T-helper 1 cell treated with Interleukin-12 subunit alpha and Interleukin-12 subunit beta and Interleukin-4 antibody, amounts not matched to agents 30 μg/mL and 1 μg/mL, for 36 hours (primary cell): ENCODE measurements around the gene TENM4.
"Not testable (repeated sequence)": the region's sequence is repeated elsewhere in the genome, so short reads cannot be mapped to it uniquely, and the experiment has no call there.

Source experiments
- H3K27ac Mint-ChIP-seq: one replicate; pipeline ENCODE4 v1.8.0; 2021; ENCODE audit warnings: mild to moderate bottlenecking, mixed read lengths
- H3K27me3 Mint-ChIP-seq: one replicate; pipeline ENCODE4 v1.8.0; 2021; ENCODE audit warnings: low read depth, mixed read lengths
- H3K36me3 Mint-ChIP-seq: one replicate; pipeline ENCODE4 v1.8.0; 2021; ENCODE audit warnings: low read depth, mixed read lengths
- H3K4me1 Mint-ChIP-seq: one replicate; pipeline ENCODE4 v1.8.0; 2021; ENCODE audit warnings: low read depth, mixed read lengths
- H3K4me3 Mint-ChIP-seq: one replicate; pipeline ENCODE4 v1.8.0; 2021; ENCODE audit warnings: mild to moderate bottlenecking, moderate library complexity, mixed read lengths
- H3K9me3 Mint-ChIP-seq: one replicate; pipeline ENCODE4 v1.8.0; 2021; ENCODE audit warnings: mixed read lengths

The TENM4 gene

GRCh38 chr11:78633516-78634310, 807.1 kb downstream of the TENM4 start:
- Mint-ChIP-seq H3K27me3 (no peaks in the 10 kb centered on the region), H3K4me3 (no peak overlapping the region), H3K36me3 (peaks cover 2% of the 10 kb centered on the region), H3K4me1 (peaks cover 8% of the 10 kb centered on the region), H3K27ac (no peak overlapping the region), H3K9me3 (peaks cover 42% of the 10 kb centered on the region)

- H3K4me3 Mint-ChIP-seq: no peak overlapping the region
- H3K9me3 Mint-ChIP-seq: peaks cover 41% of the 10 kb centered on the region
- peaks cover 3% of the 10 kb centered on the region for H3K4me1 Mint-ChIP-seq
- peaks cover 2% of the 10 kb centered on the region for H3K36me3 Mint-ChIP-seq
- H3K27me3 Mint-ChIP-seq: no peaks in the 10 kb centered on the region
- H3K27ac Mint-ChIP-seq: no peak overlapping the region
Measured at GRCh38 chr11:78630561-78631303, 810.1 kb downstream of the TENM4 start.

- H3K4me3 Mint-ChIP-seq: no peak overlapping the region
- peaks cover 1% of the 10 kb centered on the region for H3K36me3 Mint-ChIP-seq
- H3K27me3 Mint-ChIP-seq: peaks cover 3% of the 10 kb centered on the region
- peaks cover 40% of the 10 kb centered on the region for H3K9me3 Mint-ChIP-seq
- peaks cover 2% of the 10 kb centered on the region for H3K4me1 Mint-ChIP-seq
- no peak overlapping the region for H3K27ac Mint-ChIP-seq
Measured at GRCh38 chr11:78630155-78630554, 810.7 kb downstream of the TENM4 start.

- H3K4me1 Mint-ChIP-seq: no peaks in the 10 kb centered on the region
- no peak overlapping the region for H3K27ac Mint-ChIP-seq
- H3K36me3 Mint-ChIP-seq: no peaks in the 10 kb centered on the region
- H3K4me3 Mint-ChIP-seq: no peak overlapping the region
- peaks cover 7% of the 10 kb centered on the region for H3K27me3 Mint-ChIP-seq
- H3K9me3 Mint-ChIP-seq: peaks cover 9% of the 10 kb centered on the region
Measured at GRCh38 chr11:78622666-78623065, 818.2 kb downstream of the TENM4 start.

- no peak overlapping the region for H3K4me3 Mint-ChIP-seq
- peaks cover 9% of the 10 kb centered on the region for H3K9me3 Mint-ChIP-seq
- no peaks in the 10 kb centered on the region for H3K36me3 Mint-ChIP-seq
- H3K27me3 Mint-ChIP-seq: peaks cover 7% of the 10 kb centered on the region
- no peaks in the 10 kb centered on the region for H3K4me1 Mint-ChIP-seq
- no peak overlapping the region for H3K27ac Mint-ChIP-seq
Measured at GRCh38 chr11:78620159-78620558, 820.7 kb downstream of the TENM4 start.

- Mint-ChIP-seq H3K27ac (no peak overlapping the region), H3K36me3 (no peaks in the 10 kb centered on the region), H3K4me1 (no peaks in the 10 kb centered on the region), H3K4me3 (no peak overlapping the region), H3K27me3 (peaks cover 2% of the 10 kb centered on the region), H3K9me3 (peaks cover 9% of the 10 kb centered on the region)
Measured at GRCh38 chr11:78615724-78616123, 825.1 kb downstream of the TENM4 start.

GRCh38 chr11:78613378-78613813, 827.4 kb downstream of the TENM4 start:
- H3K4me1 Mint-ChIP-seq: no peaks in the 10 kb centered on the region
- no peak overlapping the region for H3K4me3 Mint-ChIP-seq

GRCh38 chr11:78612721-78613377, 828.0 kb downstream of the TENM4 start:
- Mint-ChIP-seq H3K4me1 (no peaks in the 10 kb centered on the region), H3K36me3 (no peaks in the 10 kb centered on the region), H3K27ac (no peak overlapping the region), H3K27me3 (peaks cover 9% of the 10 kb centered on the region), H3K4me3 (no peak overlapping the region), H3K9me3 (no peaks in the 10 kb centered on the region)

More at GRCh38 chr11:78613378-78613813, 827.4 kb downstream of the TENM4 start:
- H3K27ac Mint-ChIP-seq: no peak overlapping the region
- H3K36me3 Mint-ChIP-seq: no peaks in the 10 kb centered on the region
- no peaks in the 10 kb centered on the region for H3K9me3 Mint-ChIP-seq
- peaks cover 5% of the 10 kb centered on the region for H3K27me3 Mint-ChIP-seq

- not testable (repeated sequence) for H3K4me3 Mint-ChIP-seq, H3K36me3 Mint-ChIP-seq, H3K4me1 Mint-ChIP-seq, H3K27me3 Mint-ChIP-seq, H3K27ac Mint-ChIP-seq, H3K9me3 Mint-ChIP-seq
Measured at GRCh38 chr11:78609321-78609720, 831.5 kb downstream of the TENM4 start.

GRCh38 chr11:78607696-78608095, 833.1 kb downstream of the TENM4 start:
- Mint-ChIP-seq H3K9me3 (no peaks in the 10 kb centered on the region), H3K27me3 (peaks cover 6% of the 10 kb centered on the region), H3K4me3 (no peak overlapping the region), H3K36me3 (no peaks in the 10 kb centered on the region), H3K27ac (no peak overlapping the region), H3K4me1 (no peaks in the 10 kb centered on the region)

GRCh38 chr11:78606667-78607066, 834.2 kb downstream of the TENM4 start:
- no peak overlapping the region for H3K4me3 Mint-ChIP-seq
- no peaks in the 10 kb centered on the region for H3K36me3 Mint-ChIP-seq
- H3K27ac Mint-ChIP-seq: no peak overlapping the region
- H3K27me3 Mint-ChIP-seq: peaks cover 12% of the 10 kb centered on the region
- H3K9me3 Mint-ChIP-seq: no peaks in the 10 kb centered on the region
- H3K4me1 Mint-ChIP-seq: no peaks in the 10 kb centered on the region

- H3K4me3 Mint-ChIP-seq: no peak overlapping the region
- no peaks in the 10 kb centered on the region for H3K9me3 Mint-ChIP-seq
- H3K4me1 Mint-ChIP-seq: no peaks in the 10 kb centered on the region
- no peak overlapping the region for H3K27ac Mint-ChIP-seq
- H3K36me3 Mint-ChIP-seq: no peaks in the 10 kb centered on the region
- H3K27me3 Mint-ChIP-seq: peaks cover 23% of the 10 kb centered on the region
Measured at GRCh38 chr11:78605296-78605695, 835.5 kb downstream of the TENM4 start.

GRCh38 chr11:78603792-78604191, 837.0 kb downstream of the TENM4 start:
- H3K27me3 Mint-ChIP-seq: peaks cover 38% of the 10 kb centered on the region
- H3K4me1 Mint-ChIP-seq: no peaks in the 10 kb centered on the region
- H3K9me3 Mint-ChIP-seq: no peaks in the 10 kb centered on the region
- no peak overlapping the region for H3K4me3 Mint-ChIP-seq
- H3K27ac Mint-ChIP-seq: no peak overlapping the region
- H3K36me3 Mint-ChIP-seq: no peaks in the 10 kb centered on the region
